HG03139 (cell line): Measurements from ENCODE around the gene FILIP1L.

Experiments
- ATAC-seq: cut with Tn5 transposase; IDR thresholded peaks from one replicate; pipeline ENCODE4 v1.9.1; 2021; ENCODE audit not compliant: unreplicated experiment

The FILIP1L gene

GRCh38 chr3:99981138-99981537, 133.2 kb downstream of the FILIP1L start:
- ATAC-seq: no peak

GRCh38 chr3:99980606-99981005, 133.7 kb downstream of the FILIP1L start:
- no peak for ATAC-seq

- ATAC-seq: no peak
Observed at GRCh38 chr3:99978221-99978620, 136.1 kb downstream of the FILIP1L start.

- no peak for ATAC-seq
Observed at GRCh38 chr3:99976584-99976983, 137.7 kb downstream of the FILIP1L start.

GRCh38 chr3:99974989-99975388, 139.3 kb downstream of the FILIP1L start:
- no peak for ATAC-seq

GRCh38 chr3:99972380-99973104, 141.8 kb downstream of the FILIP1L start:
- ATAC-seq: no peak

GRCh38 chr3:99971761-99972160, 142.5 kb downstream of the FILIP1L start:
- no peak for ATAC-seq

- ATAC-seq: peak; percentile 81
Observed at GRCh38 chr3:99970198-99970597, 144.1 kb downstream of the FILIP1L start.

- ATAC-seq: no peak
Observed at GRCh38 chr3:99969136-99969535, 145.2 kb downstream of the FILIP1L start.

GRCh38 chr3:99967796-99968195, 146.5 kb downstream of the FILIP1L start:
- no peak for ATAC-seq

- no peak for ATAC-seq
Observed at GRCh38 chr3:99966662-99967416, 147.5 kb downstream of the FILIP1L start.

- ATAC-seq: no peak
Observed at GRCh38 chr3:99965681-99966408, 148.5 kb downstream of the FILIP1L start.

GRCh38 chr3:99965077-99965476, 149.2 kb downstream of the FILIP1L start:
- no peak for ATAC-seq

- no peak for ATAC-seq
Observed at GRCh38 chr3:99962703-99963102, 151.6 kb downstream of the FILIP1L start.

GRCh38 chr3:99961756-99962515, 152.4 kb downstream of the FILIP1L start:
- no peak for ATAC-seq

GRCh38 chr3:99960941-99961340, 153.4 kb downstream of the FILIP1L start:
- ATAC-seq: no peak

- ATAC-seq: no peak
Observed at GRCh38 chr3:99960123-99960878, 154.0 kb downstream of the FILIP1L start.

- no peak for ATAC-seq
Observed at GRCh38 chr3:99958222-99958912, 155.9 kb downstream of the FILIP1L start.

GRCh38 chr3:99957151-99957796, 157.0 kb downstream of the FILIP1L start:
- no peak for ATAC-seq
